ENCODE measurements around the gene SLC8A2. TPM values are rescaled to one million over a fixed set of nuclear protein-coding genes. Genes with fewer than 3 reads are reported as not detected.

Gene SLC8A2
- total and polyA plus RNA-seq, 2 of the 8 experiments (the other 6 are each of a cell fraction or from before 2014, with no cell fraction given): 7.3 to 12.4 TPM

- no peak for DNase-seq (ENCODE audit: low read depth in 1 of 2, low spot score in 2 of 2)
- no peak overlapping the region for H3K27ac ChIP-seq (ENCODE audit: low read depth, low read length)
- no peak for TF ChIP-seq CBX8 (IDR thresholded peaks at IDR 0.05; ENCODE audit: borderline replicate concordance, low read depth, low read length)
- no peak for TF ChIP-seq KDM4A (IDR thresholded peaks at IDR 0.05; ENCODE audit: low read depth, low read length, severe bottlenecking)
- no peak for TF ChIP-seq CTCF (IDR thresholded peaks at IDR 0.05; ENCODE audit: control extremely low read depth in 1 of 3, insufficient read depth in 1 of 3, low read depth in 1 of 3, low read length in 3 of 3)
- no peak for TF ChIP-seq RXRA (IDR thresholded peaks at IDR 0.05; ENCODE audit: insufficient read depth, low read depth, low read length)
- TF ChIP-seq TAF1 (IDR thresholded peaks at IDR 0.05; ENCODE audit: low read depth, low read length): no peak
- TF ChIP-seq MAX (IDR thresholded peaks at IDR 0.05): no peak
- TF ChIP-seq RNF2 (IDR thresholded peaks at IDR 0.05; ENCODE audit: borderline replicate concordance, low read depth, low read length, missing control alignments, poor library complexity, severe bottlenecking): no peak
These were observed 17.6 kb upstream of the SLC8A2 start for GRCh38 chr19:47489072-47489914.

More at GRCh38 chr19:47489072-47489914, 17.6 kb upstream of the SLC8A2 start:
- no peak overlapping the region for H2BK12ac ChIP-seq (ENCODE audit: low read depth, low read length)
- ChIA-PET CTCF (ENCODE audit: partially characterized antibody) (interaction anchor here (1.0 to 2.6 kb wide), 5 partner anchors 19 to 217 kb away, joined by 3 to 7 read pairs (median 5); no protein-coding TSS in a partner anchor), POLR2A (ENCODE audit: partially characterized antibody) (interaction anchor here (0.6 kb wide), 1 partner anchor 201 kb away, joined by 3 read pairs; no protein-coding TSS in a partner anchor)
- H2BK20ac ChIP-seq (ENCODE audit: low read length): no peak overlapping the region
- no peak for FAIRE-seq
- H3K79me1 ChIP-seq (ENCODE audit: low read depth, low read length): no peaks in the 10 kb centered on the region
- H3K4ac ChIP-seq (replicated peaks; ENCODE audit: insufficient read length, low read depth, low read length): no peak overlapping the region
- H3K9me3 ChIP-seq (ENCODE audit: insufficient read depth in 2 of 2, low read depth in 1 of 2, low read length in 1 of 2): no peaks in the 10 kb centered on the region
- H3K4me1 ChIP-seq (replicated peaks in 1 of 4; ENCODE audit: control insufficient read depth in 3 of 4, insufficient read depth in 4 of 4, low read length in 3 of 4): peaks cover 0 to 4% (median 1%) of the 10 kb centered on the region in 4 experiments; a peak in 3 of 7 replicates
- peaks cover 0 to 9% of the 10 kb centered on the region in 2 experiments for H4K20me1 ChIP-seq (replicated peaks in 1 of 2; ENCODE audit: control insufficient read depth in 1 of 2, insufficient read depth in 2 of 2, low read length in 2 of 2)
- no peak overlapping the region for H2AFZ ChIP-seq (ENCODE audit: low read length)
- peak overlapping the region; percentile 79; the same call in 1 of the 2 replicates for H2BK5ac ChIP-seq (ENCODE audit: low read depth, low read length)
- H4K91ac ChIP-seq (replicated peaks; ENCODE audit: insufficient read length, low read length): no peak overlapping the region
- H2BK15ac ChIP-seq (ENCODE audit: low read length): no peak overlapping the region
- no peak overlapping the region for H3K18ac ChIP-seq (ENCODE audit: extremely low read depth, low read length)
- no peak overlapping the region for H3K4me3 ChIP-seq (ENCODE audit: extremely low read depth in 1 of 4, insufficient read depth in 2 of 4, low read depth in 3 of 4, low read length in 4 of 4)
- H3K4me2 ChIP-seq (ENCODE audit: insufficient read depth in 1 of 2, low read depth in 2 of 2, low read length in 2 of 2): no peak overlapping the region
- no peak overlapping the region for H3K56ac ChIP-seq (replicated peaks; ENCODE audit: insufficient read length, low read depth, low read length)
- H3K14ac ChIP-seq (ENCODE audit: insufficient read length): no peak overlapping the region
- H3K27me3 ChIP-seq (replicated peaks in 1 of 4; ENCODE audit: control insufficient read depth in 3 of 4, extremely low read depth in 1 of 4, insufficient read depth in 3 of 4, low read length in 3 of 4): no peaks in the 10 kb centered on the region
- WGBS, 2 experiments (ENCODE audit: extremely low coverage in 1 of 2, insufficient coverage in 1 of 2, insufficient read length in 1 of 2, insufficient replicate concordance in 2 of 2, low coverage in 1 of 2, low lambda C conversion rate in 2 of 2, missing lambda C conversion rate in 1 of 2): 95% methylated on average over 14 of the region's 17 CpGs; no CpG with 5 or more reads in 1 of the 2 experiments
- H4K5ac ChIP-seq (ENCODE audit: insufficient read length, low read depth, low read length): no peak overlapping the region
- H3K23me2 ChIP-seq (ENCODE audit: low read depth, low read length): peaks cover 9% of the 10 kb centered on the region; the same call in 1 of the 2 replicates
- no peak overlapping the region for H3K9ac ChIP-seq (replicated peaks in 1 of 4; ENCODE audit: extremely low read depth in 1 of 4, low read depth in 3 of 4, low read length in 3 of 4)
- H3K23ac ChIP-seq (ENCODE audit: insufficient read length): no peak overlapping the region
- H4K8ac ChIP-seq (ENCODE audit: extremely low read depth, insufficient read depth, low read length): no peak overlapping the region
- no peak overlapping the region for H2BK120ac ChIP-seq (replicated peaks; ENCODE audit: low read depth, low read length)
- H3K36me3 ChIP-seq (ENCODE audit: control insufficient read depth in 2 of 4, insufficient read depth in 4 of 4, low read length in 3 of 4): peaks cover 3 to 10% (median 5%) of the 10 kb centered on the region in 4 experiments; a peak in 4 of 8 replicates
- no peaks in the 10 kb centered on the region for H3K79me2 ChIP-seq (ENCODE audit: control insufficient read depth in 1 of 2, insufficient read depth in 2 of 2, low read length in 2 of 2)
- H2AK5ac ChIP-seq (ENCODE audit: low read depth, low read length): no peak overlapping the region
